Ovary (tissue), 9 donors: ENCODE measurements around the gene HSCB. TPM values are rescaled to one million over a fixed set of nuclear protein-coding genes. Genes with fewer than 3 reads are reported as not detected.

Experiments used
- DNase-seq, 5 donors: peaks; one replicate each; pipeline ENCODE4 v3.0.0-alpha.2; 2019 to 2020
- H3K27ac ChIP-seq, 2 donors: fragments of 200-600 bp; one replicate each; pipeline versions ENCODE4 v1.5.1 to v1.8.0; 2019 to 2022
- H3K27me3 ChIP-seq: fragments of 200-600 bp; one replicate; pipeline ENCODE4 v1.8.0; 2022
- H3K36me3 ChIP-seq: fragments of 200-600 bp; sonication (generic); one replicate; pipeline ENCODE4 v1.5.1; 2019
- H3K4me1 ChIP-seq: one replicate; pipeline ENCODE4 v1.8.1; 2013; ENCODE audit warnings: mild to moderate bottlenecking, moderate library complexity; ENCODE audit not compliant: insufficient read depth
- H3K4me3 ChIP-seq: fragments of 200-600 bp; sonication (generic); one replicate; pipeline ENCODE4 v1.5.1; 2017
- H3K9me3 ChIP-seq, 2 donors: fragments of 200-600 bp in 1 of 2; sonication (generic) in 1 of 2; one replicate each; pipeline versions ENCODE4 v1.5.1 to v1.8.1; 2013 to 2019; ENCODE audit warnings: mild to moderate bottlenecking in 1 of 2, moderate library complexity in 1 of 2
- CTCF ChIP-seq, 3 donors: fragments of 450-650 bp in 2 of 3; fragments of 200-600 bp in 1 of 3; IDR thresholded peaks; one replicate each; pipeline versions ENCODE4 v1.5.1 to v1.8.0; 2016 to 2022; ENCODE audit warnings: antibody characterized with exemption in 3 of 3, mild to moderate bottlenecking in 1 of 3
- EP300 ChIP-seq: sonication (generic); formaldehyde crosslinking; IDR thresholded peaks from one replicate; pipeline ENCODE4 v1.6.1; 2017; ENCODE audit warnings: antibody characterized with exemption
- POLR2A ChIP-seq: fragments of 450-650 bp; IDR thresholded peaks from one replicate; pipeline ENCODE4 v1.6.1; 2017; ENCODE audit warnings: antibody characterized with exemption, mild to moderate bottlenecking, moderate library complexity
- WGBS, 3 donors: extraction: QIAGEN DNeasy Blood & Tissue Kit in 1 of 3; methylation state at CpG; one replicate each; pipeline versions ENCODE4 v1.1.5 to v1.1.7; 2013 to 2017; 5-methylcytosine and 5-hydroxymethylcytosine counted together
- intact Hi-C, 4 donors: fragments of 100-400 bp; cut with DNase I; formaldehyde crosslinking; loops; one replicate each; pipeline versions ENCODE4 v1.11.0 to v1.15.1; 2022 to 2023
- polyA plus RNA-seq, 2 donors: library from polyadenylated mRNA; stranded (reverse); fragments of 200-250 nt in 1 of 2; fragments of 350-450 nt in 1 of 2; fragmentation: Illumina TruSeq in 1 of 2; extraction: RNeasy Lipid Tissue Mini Kit (QIAGEN cat#74804) in 1 of 2; gene quantifications; one replicate each; pipeline ENCODE4 v1.2.3, GENCODE V29; 2013 to 2014
- total RNA-seq, 7 donors: library from RNA; depleted of rRNA in 2 of 7; stranded (reverse); fragments of >200 nt in 2 of 7; fragmentation: NEBNext Ultra II Directional in 3 of 7; extraction: Animal tissue kit (Norgen Biotek cat#: 25700) in 3 of 7; gene quantifications; one replicate each; pipeline versions ENCODE4 v1.1.0 to v1.2.4, GENCODE V29; 2016 to 2023
- donor health status: DM: no; HTN: no; CAD: no; lungs with moderate emphysema.
- donor health status: DM: no; HTN: no; CAD: no.
- donor health status: Bipolar disorder and iron deficiency.
- donor health status: DM: yes; HTN: yes; CAD: no.
- donor health status: DM: no; HTN: no; CAD: no.
- donor health status: DM: yes; HTN: yes; CAD: no.

Gene HSCB
- total and polyA plus RNA-seq, 9 donors, result 14.9 to 70.6 (median 18.3) TPM

GRCh38 chr22:28711820-28712777 is 29.7 kb upstream of the HSCB start:
- WGBS, 3 donors, result 13 to 22% (median 13%) methylated on average over 6 of the region's 6 CpGs

GRCh38 chr22:28714043-28714628 is 27.7 kb upstream of the HSCB start:
- no peak for DNase-seq
- H3K9me3 ChIP-seq, result no peaks in the 10 kb centered on the region
- 95 to 97% (median 95%) methylated on average over 2 of the region's 2 CpGs for WGBS, 3 donors
- no peaks in the 10 kb centered on the region for H3K4me1 ChIP-seq
- TF ChIP-seq CTCF (IDR thresholded peaks at IDR 0.05) (no peak), POLR2A (no peak), EP300 (no peak)
- no peaks in the 10 kb centered on the region for H3K36me3 ChIP-seq
- intact Hi-C loops, result no loop called here
- no peak overlapping the region for H3K4me3 ChIP-seq
- no peaks in the 10 kb centered on the region for H3K27me3 ChIP-seq
- H3K27ac ChIP-seq, result no peak overlapping the region

More at GRCh38 chr22:28711820-28712777, 29.7 kb upstream of the HSCB start:
- Histone ChIP-seq H3K4me3 (peak overlapping the region; percentile 2), H3K9me3 (no peaks in the 10 kb centered on the region), H3K27ac (peak overlapping the region in 1 of 2 donors; percentile 81), H3K36me3 (no peaks in the 10 kb centered on the region), H3K4me1 (no peaks in the 10 kb centered on the region), H3K27me3 (no peaks in the 10 kb centered on the region)
- TF ChIP-seq POLR2A (no peak), CTCF (IDR thresholded peaks at IDR 0.05) (peak in 2 of 3 donors; percentile 7 to 22)
- peak in 1 of 5 donors; percentile 41 for DNase-seq
- intact Hi-C loops, result no loop called here

- no peaks in the 10 kb centered on the region for H3K9me3 ChIP-seq
Observed at GRCh38 chr22:28715611-28716010, 26.2 kb upstream of the HSCB start.

GRCh38 chr22:28716686-28717085 is 25.2 kb upstream of the HSCB start:
- no peak for DNase-seq
- H3K4me1 ChIP-seq, result no peaks in the 10 kb centered on the region
- WGBS, 3 donors, result 95 to 99% (median 97%) methylated on average over 3 of the region's 3 CpGs
- TF ChIP-seq CTCF (IDR thresholded peaks at IDR 0.05) (no peak), POLR2A (no peak), EP300 (no peak)
- H3K4me3 ChIP-seq, result no peak overlapping the region
- no peaks in the 10 kb centered on the region for H3K36me3 ChIP-seq
- intact Hi-C loops, result no loop called here
- H3K9me3 ChIP-seq, result no peaks in the 10 kb centered on the region
- H3K27ac ChIP-seq, result no peak overlapping the region
- no peaks in the 10 kb centered on the region for H3K27me3 ChIP-seq

More at GRCh38 chr22:28715611-28716010, 26.2 kb upstream of the HSCB start:
- Histone ChIP-seq H3K4me3 (no peak overlapping the region), H3K4me1 (no peaks in the 10 kb centered on the region), H3K27me3 (no peaks in the 10 kb centered on the region), H3K36me3 (no peaks in the 10 kb centered on the region), H3K27ac (no peak overlapping the region)
- intact Hi-C loops, result no loop called here
- DNase-seq, result no peak
- TF ChIP-seq CTCF (IDR thresholded peaks at IDR 0.05) (no peak), EP300 (no peak), POLR2A (no peak)
- WGBS, 3 donors, result 80 to 91% (median 91%) methylated on average over 7 of the region's 7 CpGs
